ENCODE results near the gene C12orf42. TPM values are rescaled to one million over a fixed set of nuclear protein-coding genes. Genes with fewer than 3 reads are reported as not detected.

C12orf42 gene
- total RNA-seq, 1 donor from 2014 or later, result not detected

DNA sequence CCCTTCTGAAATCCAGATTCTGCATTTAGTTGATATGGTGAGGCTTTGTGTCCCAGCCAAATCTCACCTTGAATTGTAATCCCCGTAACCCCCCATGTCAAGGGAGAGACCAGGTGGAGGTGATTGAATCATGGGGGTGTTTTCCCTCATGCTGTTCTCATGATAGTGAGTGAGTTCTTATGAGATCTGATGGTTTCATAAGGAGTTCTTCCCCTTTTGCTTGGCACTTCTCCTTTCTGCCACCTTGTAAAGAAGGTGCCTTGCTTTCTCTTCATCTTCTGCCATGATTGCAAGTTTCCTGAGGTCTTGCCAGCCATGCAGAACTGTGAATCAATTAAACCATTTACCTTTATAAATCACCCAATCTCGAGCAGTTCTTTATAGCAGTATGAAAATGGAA lies 23.1 kb upstream of the C12orf42 start:
- no peak overlapping the region for H3K4me3 ChIP-seq
- no peak overlapping the region for H3K27ac ChIP-seq
- no peaks in the 10 kb centered on the region for H3K27me3 ChIP-seq
- no peaks in the 10 kb centered on the region for H3K4me1 ChIP-seq
- TF ChIP-seq, protein P1, sequence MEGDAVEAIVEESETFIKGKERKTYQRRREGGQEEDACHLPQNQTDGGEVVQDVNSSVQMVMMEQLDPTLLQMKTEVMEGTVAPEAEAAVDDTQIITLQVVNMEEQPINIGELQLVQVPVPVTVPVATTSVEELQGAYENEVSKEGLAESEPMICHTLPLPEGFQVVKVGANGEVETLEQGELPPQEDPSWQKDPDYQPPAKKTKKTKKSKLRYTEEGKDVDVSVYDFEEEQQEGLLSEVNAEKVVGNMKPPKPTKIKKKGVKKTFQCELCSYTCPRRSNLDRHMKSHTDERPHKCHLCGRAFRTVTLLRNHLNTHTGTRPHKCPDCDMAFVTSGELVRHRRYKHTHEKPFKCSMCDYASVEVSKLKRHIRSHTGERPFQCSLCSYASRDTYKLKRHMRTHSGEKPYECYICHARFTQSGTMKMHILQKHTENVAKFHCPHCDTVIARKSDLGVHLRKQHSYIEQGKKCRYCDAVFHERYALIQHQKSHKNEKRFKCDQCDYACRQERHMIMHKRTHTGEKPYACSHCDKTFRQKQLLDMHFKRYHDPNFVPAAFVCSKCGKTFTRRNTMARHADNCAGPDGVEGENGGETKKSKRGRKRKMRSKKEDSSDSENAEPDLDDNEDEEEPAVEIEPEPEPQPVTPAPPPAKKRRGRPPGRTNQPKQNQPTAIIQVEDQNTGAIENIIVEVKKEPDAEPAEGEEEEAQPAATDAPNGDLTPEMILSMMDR (IDR thresholded peaks at IDR 0.05), result no peak
- no peak for DNase-seq (ENCODE audit: low spot score in 2 of 2)
- no peaks in the 10 kb centered on the region for H3K9me3 ChIP-seq
- intact Hi-C loops (cut with DNase I), result no loop called here
- H3K36me3 ChIP-seq, result no peaks in the 10 kb centered on the region

DNA sequence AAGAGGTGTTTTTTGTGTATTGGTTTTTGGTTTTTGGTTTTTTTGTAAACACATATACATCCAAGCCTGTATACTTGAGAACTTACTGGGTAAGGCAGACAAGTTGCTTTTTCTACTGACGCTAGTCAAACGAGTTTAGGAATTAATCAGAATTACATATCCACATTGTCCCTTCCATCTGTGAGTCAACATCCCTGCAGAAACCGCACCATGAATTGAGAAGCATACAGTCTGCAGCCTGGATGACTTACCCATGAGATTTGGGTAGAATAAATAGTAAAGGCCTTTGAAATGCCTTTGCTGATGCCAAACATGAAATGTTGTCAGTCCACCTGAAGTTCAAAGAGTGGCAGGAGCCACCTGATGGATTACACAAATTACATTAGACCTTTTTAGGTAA lies 21.4 kb upstream of the C12orf42 start:
- TF ChIP-seq, protein P1 (IDR thresholded peaks at IDR 0.05), result no peak
- Histone ChIP-seq H3K27me3 (no peaks in the 10 kb centered on the region), H3K9me3 (no peaks in the 10 kb centered on the region), H3K36me3 (no peaks in the 10 kb centered on the region), H3K4me3 (no peak overlapping the region), H3K27ac (no peak overlapping the region), H3K4me1 (no peaks in the 10 kb centered on the region)
- intact Hi-C loops (cut with DNase I), result no loop called here
- DNase-seq (ENCODE audit: low spot score in 2 of 2), result no peak

DNA sequence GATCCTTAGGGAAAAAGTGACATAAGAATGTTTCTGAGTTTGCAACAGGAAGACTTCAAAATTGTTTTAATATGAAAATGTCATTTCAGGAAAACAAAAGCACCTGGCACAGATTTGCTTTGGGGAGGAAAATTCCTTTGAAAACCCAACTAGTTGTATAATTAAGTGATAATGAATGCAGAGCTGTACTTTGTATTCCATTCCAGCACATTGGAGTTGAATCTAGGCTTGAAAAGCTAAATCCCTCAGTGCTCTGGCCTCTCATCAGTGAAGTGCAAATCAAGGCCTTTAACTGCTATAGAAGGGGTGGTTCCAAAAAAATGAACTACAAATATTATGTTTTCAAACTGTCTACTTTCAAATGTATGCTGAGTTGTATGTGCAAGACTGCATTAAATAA lies 19.6 kb upstream of the C12orf42 start:
- TF ChIP-seq, protein P1 (IDR thresholded peaks at IDR 0.05), result no peak
- H3K27ac ChIP-seq, result no peak overlapping the region
- no peaks in the 10 kb centered on the region for H3K36me3 ChIP-seq
- no peaks in the 10 kb centered on the region for H3K27me3 ChIP-seq
- H3K4me1 ChIP-seq, result no peaks in the 10 kb centered on the region
- DNase-seq (ENCODE audit: low spot score in 2 of 2), result no peak
- H3K9me3 ChIP-seq, result no peaks in the 10 kb centered on the region
- intact Hi-C loops (cut with DNase I), result no loop called here
- no peak overlapping the region for H3K4me3 ChIP-seq

DNA sequence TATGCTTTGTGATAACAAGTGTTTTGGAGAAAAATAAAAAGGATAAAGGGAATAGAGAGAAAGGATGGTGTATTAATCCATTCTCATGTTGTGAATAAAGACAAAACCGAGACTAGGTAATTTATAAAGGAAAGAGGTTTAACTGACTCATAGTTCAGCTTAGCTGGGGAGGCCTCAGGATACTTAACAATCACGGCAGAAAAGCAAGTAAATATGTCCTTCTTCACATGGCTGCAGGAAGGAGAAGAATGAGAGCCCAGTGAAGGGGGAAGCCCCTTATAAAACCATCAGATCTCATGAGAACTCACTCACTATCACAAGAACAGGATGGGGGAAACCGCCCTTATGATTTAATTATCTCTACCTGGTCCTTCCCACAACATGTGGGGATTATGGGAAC lies 18.1 kb upstream of the C12orf42 start:
- Histone ChIP-seq H3K4me1 (no peaks in the 10 kb centered on the region), H3K27me3 (no peaks in the 10 kb centered on the region), H3K9me3 (no peaks in the 10 kb centered on the region), H3K27ac (no peak overlapping the region), H3K36me3 (no peaks in the 10 kb centered on the region), H3K4me3 (no peak overlapping the region)
- DNase-seq (ENCODE audit: low spot score in 2 of 2), result no peak
- intact Hi-C loops (cut with DNase I), result no loop called here
- TF ChIP-seq, protein P1 (IDR thresholded peaks at IDR 0.05), result no peak

DNA sequence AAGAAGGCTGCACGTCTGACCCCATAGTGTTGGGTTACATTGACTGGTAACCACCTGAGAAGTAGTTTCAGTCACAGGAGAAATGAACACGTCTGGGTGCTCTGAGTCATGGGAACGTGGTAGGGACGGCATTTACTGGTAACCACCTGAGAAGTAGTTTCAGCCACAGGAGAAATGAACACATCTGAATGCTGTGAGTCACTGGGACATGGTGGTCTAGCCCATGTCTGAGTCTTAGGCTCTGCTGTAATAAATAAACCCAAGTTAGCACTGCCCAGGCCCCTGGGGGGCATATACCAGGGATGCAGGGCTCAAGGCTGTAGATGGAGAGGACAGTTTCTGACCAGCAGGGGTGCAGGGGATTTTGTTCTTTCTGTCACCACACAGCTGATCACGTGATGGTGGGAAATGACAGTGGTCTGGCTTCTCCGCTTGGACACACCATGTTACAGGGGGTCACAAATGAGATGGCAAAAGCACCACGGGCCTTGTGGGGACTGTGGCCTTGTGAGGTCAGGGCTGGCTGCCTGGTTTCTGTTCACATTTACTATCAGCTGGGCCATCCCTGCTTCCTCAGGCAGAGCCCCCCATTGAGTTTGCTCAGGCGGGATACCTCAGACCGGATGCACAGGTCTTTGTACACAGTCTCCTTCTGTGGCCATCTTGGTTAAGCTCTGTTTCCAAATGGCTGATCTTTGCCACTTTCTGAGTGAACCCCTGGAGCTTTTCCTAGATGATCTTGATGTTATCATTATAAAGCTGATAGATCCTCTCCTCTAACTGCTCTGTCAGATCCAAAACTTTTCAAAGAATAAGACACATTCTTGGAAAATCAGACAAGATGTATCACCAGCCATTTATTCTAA lies 9.8 kb upstream of the C12orf42 start:
- intact Hi-C loops (cut with DNase I), result no loop called here
- DNase-seq (ENCODE audit: low spot score in 2 of 2), result no peak
- no peak overlapping the region for H3K4me3 ChIP-seq
- H3K9me3 ChIP-seq, result no peaks in the 10 kb centered on the region
- no peaks in the 10 kb centered on the region for H3K27me3 ChIP-seq
- TF ChIP-seq, protein P1 (IDR thresholded peaks at IDR 0.05), result no peak
- no peaks in the 10 kb centered on the region for H3K36me3 ChIP-seq
- H3K4me1 ChIP-seq, result no peaks in the 10 kb centered on the region
- H3K27ac ChIP-seq, result no peak overlapping the region
